ENCODE data around the gene MYOCOS. TPM values are rescaled to one million over a fixed set of nuclear protein-coding genes. Genes with fewer than 3 reads are reported as not detected.

Gene MYOCOS
- total RNA-seq, 1 donor from 2014 or later = not detected

DNA sequence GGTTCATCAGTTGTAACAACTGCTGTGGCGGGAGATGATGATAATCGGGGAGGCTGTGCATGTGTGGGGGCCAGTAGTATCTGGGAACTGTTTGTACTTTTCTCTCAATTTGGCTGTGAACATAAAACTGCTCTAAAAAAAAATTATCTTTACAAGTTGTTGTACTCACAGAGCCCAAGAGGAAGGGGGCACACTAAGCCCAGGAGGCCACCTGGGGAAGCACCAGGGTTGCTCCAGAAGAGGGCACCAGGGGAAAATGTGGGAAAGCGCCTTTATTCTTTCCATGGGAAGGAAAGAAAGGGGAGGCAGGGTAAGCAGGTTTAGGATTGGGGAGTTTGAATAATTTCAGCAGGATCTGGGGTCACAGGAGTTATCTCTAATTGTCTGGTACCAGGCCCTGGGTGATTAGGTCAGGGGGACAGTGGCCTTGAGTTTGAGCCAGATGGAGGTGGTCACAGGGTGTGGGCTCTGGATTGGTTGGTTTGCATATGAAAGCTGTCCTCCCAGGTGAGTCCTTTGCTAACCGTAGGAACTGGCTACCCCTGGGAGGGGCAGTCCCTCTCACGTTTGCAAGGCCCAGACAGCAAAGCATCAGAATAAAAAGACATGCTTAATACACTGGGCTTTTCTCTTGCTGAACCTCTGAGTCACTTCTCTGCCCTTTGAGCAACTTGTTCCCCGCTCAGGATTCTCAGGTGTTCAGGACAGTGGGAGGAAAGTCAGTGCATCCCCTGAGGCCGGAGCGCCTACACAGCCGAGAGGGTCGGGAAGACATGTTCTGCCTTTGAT, 19.2 kb downstream of the MYOCOS start:
- TF ChIP-seq, protein P1, sequence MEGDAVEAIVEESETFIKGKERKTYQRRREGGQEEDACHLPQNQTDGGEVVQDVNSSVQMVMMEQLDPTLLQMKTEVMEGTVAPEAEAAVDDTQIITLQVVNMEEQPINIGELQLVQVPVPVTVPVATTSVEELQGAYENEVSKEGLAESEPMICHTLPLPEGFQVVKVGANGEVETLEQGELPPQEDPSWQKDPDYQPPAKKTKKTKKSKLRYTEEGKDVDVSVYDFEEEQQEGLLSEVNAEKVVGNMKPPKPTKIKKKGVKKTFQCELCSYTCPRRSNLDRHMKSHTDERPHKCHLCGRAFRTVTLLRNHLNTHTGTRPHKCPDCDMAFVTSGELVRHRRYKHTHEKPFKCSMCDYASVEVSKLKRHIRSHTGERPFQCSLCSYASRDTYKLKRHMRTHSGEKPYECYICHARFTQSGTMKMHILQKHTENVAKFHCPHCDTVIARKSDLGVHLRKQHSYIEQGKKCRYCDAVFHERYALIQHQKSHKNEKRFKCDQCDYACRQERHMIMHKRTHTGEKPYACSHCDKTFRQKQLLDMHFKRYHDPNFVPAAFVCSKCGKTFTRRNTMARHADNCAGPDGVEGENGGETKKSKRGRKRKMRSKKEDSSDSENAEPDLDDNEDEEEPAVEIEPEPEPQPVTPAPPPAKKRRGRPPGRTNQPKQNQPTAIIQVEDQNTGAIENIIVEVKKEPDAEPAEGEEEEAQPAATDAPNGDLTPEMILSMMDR (IDR thresholded peaks at IDR 0.05; ENCODE audit: insufficient read depth, low read length, severe bottlenecking) = no peak
- FAIRE-seq (no peak), DNase-seq (ENCODE audit: low read depth) (no peak)
- Histone ChIP-seq H3K36me3 (ENCODE audit: control insufficient read depth, insufficient read depth, low read length) (no peaks in the 10 kb centered on the region), H3K4me3 (ENCODE audit: low read depth, low read length) (no peak overlapping the region), H3K27me3 (ENCODE audit: control insufficient read depth, insufficient read depth, low read length) (no peaks in the 10 kb centered on the region)

DNA sequence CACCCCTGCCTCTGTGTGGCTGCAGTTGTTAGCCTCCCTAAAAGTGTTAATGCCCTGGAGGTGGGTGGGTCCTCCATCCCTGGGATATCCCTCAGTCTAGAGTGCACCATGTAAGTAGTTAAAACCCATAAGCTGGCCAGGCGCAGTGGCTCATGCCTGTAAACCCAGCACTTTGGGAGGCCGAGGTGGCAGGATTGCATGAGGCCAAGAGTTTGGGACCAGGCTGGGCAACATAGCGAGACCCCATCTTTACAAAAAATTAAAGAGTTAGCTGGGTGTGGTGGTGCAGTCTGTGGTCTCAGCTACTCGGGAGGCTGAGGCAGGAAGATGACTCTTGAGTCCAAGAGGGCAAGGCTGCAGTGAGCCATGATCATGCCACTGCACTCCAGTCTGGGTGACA, 20.2 kb downstream of the MYOCOS start:
- no peak overlapping the region for H3K4me3 ChIP-seq (ENCODE audit: low read depth, low read length)
- FAIRE-seq = no peak

GRCh38 chr1:171643156-171643555, 21.1 kb downstream of the MYOCOS start:
- DNase-seq (ENCODE audit: low read depth) = no peak
- no peak for FAIRE-seq
- H3K4me3 ChIP-seq (ENCODE audit: low read depth, low read length) = no peak overlapping the region
- H3K27me3 ChIP-seq (ENCODE audit: control insufficient read depth, insufficient read depth, low read length) = no peaks in the 10 kb centered on the region
- TF ChIP-seq, protein P1 (IDR thresholded peaks at IDR 0.05; ENCODE audit: insufficient read depth, low read length, severe bottlenecking) = no peak
- H3K36me3 ChIP-seq (ENCODE audit: control insufficient read depth, insufficient read depth, low read length) = no peaks in the 10 kb centered on the region

More for the DNA sequence above, 20.2 kb downstream of the MYOCOS start:
- Histone ChIP-seq H3K36me3 (ENCODE audit: control insufficient read depth, insufficient read depth, low read length) (no peaks in the 10 kb centered on the region), H3K27me3 (ENCODE audit: control insufficient read depth, insufficient read depth, low read length) (no peaks in the 10 kb centered on the region)
- TF ChIP-seq, protein P1 (IDR thresholded peaks at IDR 0.05; ENCODE audit: insufficient read depth, low read length, severe bottlenecking) = no peak
- no peak for DNase-seq (ENCODE audit: low read depth)

- no peak overlapping the region for H3K4me3 ChIP-seq (ENCODE audit: low read depth, low read length)
- no peaks in the 10 kb centered on the region for H3K36me3 ChIP-seq (ENCODE audit: control insufficient read depth, insufficient read depth, low read length)
- H3K27me3 ChIP-seq (ENCODE audit: control insufficient read depth, insufficient read depth, low read length) = no peaks in the 10 kb centered on the region
- DNase-seq (ENCODE audit: low read depth) = peak; percentile 80
- TF ChIP-seq, protein P1 (IDR thresholded peaks at IDR 0.05; ENCODE audit: insufficient read depth, low read length, severe bottlenecking) = peak; percentile 88
- FAIRE-seq = no peak
These were observed 22.9 kb downstream of the MYOCOS start for GRCh38 chr1:171644805-171645483.

- TF ChIP-seq, protein P1 (IDR thresholded peaks at IDR 0.05; ENCODE audit: insufficient read depth, low read length, severe bottlenecking) = no peak
- Histone ChIP-seq H3K27me3 (ENCODE audit: control insufficient read depth, insufficient read depth, low read length) (no peaks in the 10 kb centered on the region), H3K36me3 (ENCODE audit: control insufficient read depth, insufficient read depth, low read length) (no peaks in the 10 kb centered on the region), H3K4me3 (ENCODE audit: low read depth, low read length) (no peak overlapping the region)
- FAIRE-seq (no peak), DNase-seq (ENCODE audit: low read depth) (no peak)
These were observed 23.7 kb downstream of the MYOCOS start for GRCh38 chr1:171645553-171646248.

All from bronchial epithelial cell (primary cell).